ENCODE results near the gene TSHR.

DNA sequence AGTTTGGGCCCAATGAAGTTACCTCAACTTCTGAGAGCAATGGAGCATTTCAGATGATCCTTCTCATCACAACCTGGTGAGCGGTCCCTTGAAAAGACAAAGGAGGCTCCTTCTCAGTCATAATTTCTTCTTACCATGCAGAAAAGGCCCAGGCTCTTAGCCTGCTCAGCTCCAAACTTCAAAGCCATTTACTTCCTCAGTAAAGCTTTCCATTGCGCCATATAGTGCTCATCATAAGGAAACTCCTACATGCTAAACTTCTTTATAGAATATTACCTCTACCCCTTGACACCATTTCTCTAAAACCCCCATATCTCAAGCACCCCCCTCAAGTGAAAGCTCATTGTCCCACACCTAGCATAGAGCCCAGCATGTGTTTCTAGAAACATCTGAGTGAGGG lies 138.2 kb downstream of the TSHR start:
- TF ChIP-seq, protein P1, sequence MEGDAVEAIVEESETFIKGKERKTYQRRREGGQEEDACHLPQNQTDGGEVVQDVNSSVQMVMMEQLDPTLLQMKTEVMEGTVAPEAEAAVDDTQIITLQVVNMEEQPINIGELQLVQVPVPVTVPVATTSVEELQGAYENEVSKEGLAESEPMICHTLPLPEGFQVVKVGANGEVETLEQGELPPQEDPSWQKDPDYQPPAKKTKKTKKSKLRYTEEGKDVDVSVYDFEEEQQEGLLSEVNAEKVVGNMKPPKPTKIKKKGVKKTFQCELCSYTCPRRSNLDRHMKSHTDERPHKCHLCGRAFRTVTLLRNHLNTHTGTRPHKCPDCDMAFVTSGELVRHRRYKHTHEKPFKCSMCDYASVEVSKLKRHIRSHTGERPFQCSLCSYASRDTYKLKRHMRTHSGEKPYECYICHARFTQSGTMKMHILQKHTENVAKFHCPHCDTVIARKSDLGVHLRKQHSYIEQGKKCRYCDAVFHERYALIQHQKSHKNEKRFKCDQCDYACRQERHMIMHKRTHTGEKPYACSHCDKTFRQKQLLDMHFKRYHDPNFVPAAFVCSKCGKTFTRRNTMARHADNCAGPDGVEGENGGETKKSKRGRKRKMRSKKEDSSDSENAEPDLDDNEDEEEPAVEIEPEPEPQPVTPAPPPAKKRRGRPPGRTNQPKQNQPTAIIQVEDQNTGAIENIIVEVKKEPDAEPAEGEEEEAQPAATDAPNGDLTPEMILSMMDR (IDR thresholded peaks at IDR 0.05) = no peak
- TF ChIP-seq POLR2A (IDR thresholded peaks at IDR 0.05) (no peak), POLR2AphosphoS5 (IDR thresholded peaks at IDR 0.05) (no peak)
